ENCODE data around the gene MBIP. TPM values are rescaled to one million over a fixed set of nuclear protein-coding genes. Genes with fewer than 3 reads are reported as not detected.
A peak's percentile ranks its signal among the peaks of the same experiment; 100 is the strongest.

The MBIP gene
- total RNA-seq, 6 experiments from 2014 or later: 8.2 to 13.4 (median 10.3) TPM

DNA sequence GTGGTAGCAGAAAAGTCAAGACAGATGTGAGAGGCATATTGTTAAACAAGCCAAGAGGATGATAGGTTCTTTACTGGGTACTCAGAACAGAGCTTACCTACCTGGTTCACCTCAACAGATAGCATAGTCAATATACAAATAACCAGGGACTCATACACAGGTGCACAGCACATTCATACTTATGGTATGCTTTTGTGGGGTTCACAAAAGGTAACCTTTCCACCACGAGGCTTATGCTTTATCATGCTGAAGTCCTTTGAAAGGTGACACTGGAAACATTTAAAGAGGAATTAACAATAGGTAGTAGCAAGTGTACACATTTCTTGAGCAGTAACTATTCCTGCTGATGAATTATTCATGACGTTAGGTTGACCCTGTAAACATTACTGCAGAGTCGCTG is 42.2 kb upstream of the MBIP start:
- no peaks in the 10 kb centered on the region for H3K36me3 ChIP-seq
- intact Hi-C loops (cut with DNase I): no loop called here
- TF ChIP-seq, protein P1, sequence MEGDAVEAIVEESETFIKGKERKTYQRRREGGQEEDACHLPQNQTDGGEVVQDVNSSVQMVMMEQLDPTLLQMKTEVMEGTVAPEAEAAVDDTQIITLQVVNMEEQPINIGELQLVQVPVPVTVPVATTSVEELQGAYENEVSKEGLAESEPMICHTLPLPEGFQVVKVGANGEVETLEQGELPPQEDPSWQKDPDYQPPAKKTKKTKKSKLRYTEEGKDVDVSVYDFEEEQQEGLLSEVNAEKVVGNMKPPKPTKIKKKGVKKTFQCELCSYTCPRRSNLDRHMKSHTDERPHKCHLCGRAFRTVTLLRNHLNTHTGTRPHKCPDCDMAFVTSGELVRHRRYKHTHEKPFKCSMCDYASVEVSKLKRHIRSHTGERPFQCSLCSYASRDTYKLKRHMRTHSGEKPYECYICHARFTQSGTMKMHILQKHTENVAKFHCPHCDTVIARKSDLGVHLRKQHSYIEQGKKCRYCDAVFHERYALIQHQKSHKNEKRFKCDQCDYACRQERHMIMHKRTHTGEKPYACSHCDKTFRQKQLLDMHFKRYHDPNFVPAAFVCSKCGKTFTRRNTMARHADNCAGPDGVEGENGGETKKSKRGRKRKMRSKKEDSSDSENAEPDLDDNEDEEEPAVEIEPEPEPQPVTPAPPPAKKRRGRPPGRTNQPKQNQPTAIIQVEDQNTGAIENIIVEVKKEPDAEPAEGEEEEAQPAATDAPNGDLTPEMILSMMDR (IDR thresholded peaks at IDR 0.05): no peak
- no peak for TF ChIP-seq POLR2A (IDR thresholded peaks at IDR 0.05)
- no peaks in the 10 kb centered on the region for H3K27me3 ChIP-seq
- no peak for DNase-seq
- H3K4me3 ChIP-seq: no peak overlapping the region
- 34% methylated on average over 3 of the region's 3 CpGs for WGBS (ENCODE audit: insufficient coverage, low coverage, low lambda C conversion rate, missing lambda C conversion rate)
- no peaks in the 10 kb centered on the region for H3K4me1 ChIP-seq
- no peaks in the 10 kb centered on the region for H3K9me3 ChIP-seq
- no peak for ATAC-seq
- H3K27ac ChIP-seq: no peak overlapping the region

DNA sequence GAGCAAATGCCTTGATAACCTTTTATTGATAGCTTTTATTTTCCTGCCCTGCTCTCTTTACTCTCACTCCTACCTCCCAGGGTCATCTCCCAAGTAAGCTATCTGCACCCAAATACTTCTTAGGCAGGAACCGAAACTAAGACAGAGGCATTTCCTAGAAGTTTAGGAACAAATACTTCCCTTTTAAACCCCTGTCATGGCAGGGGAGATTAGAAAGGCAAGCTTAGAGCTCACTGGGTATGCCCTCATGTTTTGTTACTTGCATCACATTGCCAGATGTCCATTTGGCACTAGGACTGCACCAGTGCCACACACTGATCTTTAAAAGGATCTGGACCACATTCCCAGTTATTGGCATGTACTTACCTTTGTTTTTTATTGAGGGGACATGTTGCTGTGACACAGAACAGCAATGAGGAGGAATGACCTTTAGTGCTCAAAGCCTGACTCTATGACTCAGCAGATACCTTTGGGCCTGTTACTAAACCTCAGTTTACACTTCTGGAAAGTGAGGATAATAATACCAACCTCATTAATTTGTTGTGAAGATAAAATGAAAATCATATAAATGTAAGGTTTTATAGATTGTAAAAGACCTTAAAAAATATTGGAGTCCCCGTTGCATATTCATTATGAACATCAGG is 40.9 kb upstream of the MBIP start:
- Histone ChIP-seq H3K4me3 (no peak overlapping the region), H3K27ac (no peak overlapping the region), H3K9me3 (no peaks in the 10 kb centered on the region), H3K4me1 (no peaks in the 10 kb centered on the region), H3K36me3 (no peaks in the 10 kb centered on the region), H3K27me3 (no peaks in the 10 kb centered on the region)
- no peak for DNase-seq
- TF ChIP-seq, protein P1 (IDR thresholded peaks at IDR 0.05): no peak
- no peak for TF ChIP-seq POLR2A (IDR thresholded peaks at IDR 0.05)
- peak in 3 of 4 donors; percentile 26 to 56 (median 32) for ATAC-seq
- 52% methylated on average over 2 of the region's 2 CpGs for WGBS (ENCODE audit: insufficient coverage, low coverage, low lambda C conversion rate, missing lambda C conversion rate)
- intact Hi-C loops (cut with DNase I): no loop called here

DNA sequence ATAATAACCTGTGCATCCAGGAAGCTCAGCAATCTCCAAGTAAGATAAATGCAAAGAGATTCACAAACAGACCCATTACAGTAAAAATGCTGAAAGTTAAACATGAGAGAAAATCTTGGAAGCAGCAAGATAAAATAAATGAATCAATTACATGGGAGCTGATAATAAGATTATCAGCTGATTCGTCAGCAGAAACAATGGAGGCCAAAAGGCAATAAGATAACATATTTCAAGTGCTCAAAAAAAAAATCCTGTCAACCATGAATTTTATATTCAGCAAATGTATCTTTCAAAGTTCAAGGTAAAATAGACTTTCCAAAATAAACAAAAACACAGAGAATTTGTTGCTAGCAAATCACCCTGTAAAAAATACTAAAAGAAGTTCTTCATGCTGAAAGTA is 36.4 kb upstream of the MBIP start:
- H3K27me3 ChIP-seq: no peaks in the 10 kb centered on the region
- H3K9me3 ChIP-seq: no peaks in the 10 kb centered on the region
- H3K4me3 ChIP-seq: no peak overlapping the region
- no peak for DNase-seq
- no peak for ATAC-seq
- H3K4me1 ChIP-seq: no peaks in the 10 kb centered on the region
- TF ChIP-seq, protein P1 (IDR thresholded peaks at IDR 0.05): no peak
- no peak for TF ChIP-seq POLR2A (IDR thresholded peaks at IDR 0.05)
- intact Hi-C loops (cut with DNase I): no loop called here
- WGBS (ENCODE audit: insufficient coverage, low coverage, low lambda C conversion rate, missing lambda C conversion rate): 10% methylated on average over 1 of the region's 1 CpG
- no peak overlapping the region for H3K27ac ChIP-seq
- H3K36me3 ChIP-seq: no peaks in the 10 kb centered on the region

DNA sequence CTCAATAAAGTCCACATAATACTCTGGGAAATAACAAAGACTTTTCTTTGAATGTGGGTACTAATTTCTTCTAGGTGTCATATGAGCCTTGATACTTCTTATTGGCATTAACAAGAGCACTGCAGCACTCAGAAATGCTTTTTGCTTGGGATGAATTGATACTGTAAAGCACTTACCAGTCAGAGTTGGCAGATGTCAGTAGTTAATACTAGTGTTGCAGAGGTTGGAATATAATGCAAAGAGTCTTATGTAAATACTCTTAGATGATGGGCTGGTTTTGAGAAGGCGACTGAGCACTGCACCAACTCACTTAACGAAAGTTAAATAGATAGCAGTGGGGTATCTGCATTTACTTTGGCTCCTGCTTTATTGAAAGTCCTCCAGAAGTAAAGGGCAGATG is 25.6 kb upstream of the MBIP start:
- H3K4me1 ChIP-seq: no peaks in the 10 kb centered on the region
- ATAC-seq (no peak), DNase-seq (no peak)
- H3K9me3 ChIP-seq: no peaks in the 10 kb centered on the region
- H3K4me3 ChIP-seq: no peak overlapping the region
- TF ChIP-seq POLR2A (IDR thresholded peaks at IDR 0.05): no peak
- TF ChIP-seq, protein P1 (IDR thresholded peaks at IDR 0.05): no peak
- no peaks in the 10 kb centered on the region for H3K36me3 ChIP-seq
- H3K27me3 ChIP-seq: peaks cover 0 to 6% of the 10 kb centered on the region in 2 donors
- H3K27ac ChIP-seq: no peak overlapping the region
- WGBS (ENCODE audit: insufficient coverage, low coverage, low lambda C conversion rate, missing lambda C conversion rate): 38% methylated on average over 2 of the region's 2 CpGs
- intact Hi-C loops (cut with DNase I): no loop called here

All from right lobe of liver (tissue), 6 donors.